Measurements from ENCODE around the gene JAG1. TPM values are rescaled to one million over a fixed set of nuclear protein-coding genes. Genes with fewer than 3 reads are reported as not detected.

The JAG1 gene
- total and polyA plus RNA-seq, 8 donors = 13.9 to 60.1 (median 25.1) TPM

- intact Hi-C loops (cut with DNase I) = no loop called here
- no peak overlapping the region for H3K4me3 ChIP-seq
- DNase-seq (no peak), ATAC-seq (no peak), FAIRE-seq (no peak)
- H3K36me3 ChIP-seq = no peaks in the 10 kb centered on the region
- H3K9me3 ChIP-seq = no peaks in the 10 kb centered on the region
- H3K4me1 ChIP-seq = peaks cover 10 to 24% (median 21%) of the 10 kb centered on the region in 3 donors
- no peak for TF ChIP-seq CTCF (IDR thresholded peaks at IDR 0.05)
- no peaks in the 10 kb centered on the region for H3K27me3 ChIP-seq
- no peak overlapping the region for H3K27ac ChIP-seq
- WGBS, 2 donors = 79 to 89% methylated on average over 7 of the region's 7 CpGs
These were observed 34.8 kb upstream of the JAG1 start for GRCh38 chr20:10708351-10709185.

- no peaks in the 10 kb centered on the region for H3K36me3 ChIP-seq
- intact Hi-C loops (cut with DNase I) = no loop called here
- no peak for TF ChIP-seq CTCF (IDR thresholded peaks at IDR 0.05)
- 53 to 54% methylated on average over 1 of the region's 1 CpG for WGBS, 2 donors
- peaks cover 7 to 21% (median 17%) of the 10 kb centered on the region in 3 donors for H3K4me1 ChIP-seq
- ATAC-seq (no peak), DNase-seq (no peak), FAIRE-seq (no peak)
- no peak overlapping the region for H3K4me3 ChIP-seq
- no peak overlapping the region for H3K27ac ChIP-seq
- no peaks in the 10 kb centered on the region for H3K9me3 ChIP-seq
- no peaks in the 10 kb centered on the region for H3K27me3 ChIP-seq
These were observed 34.0 kb upstream of the JAG1 start for GRCh38 chr20:10707791-10708190.

- Histone ChIP-seq H3K9me3 (no peaks in the 10 kb centered on the region), H3K4me1 (peaks cover under 1 to 15% (median 10%) of the 10 kb centered on the region in 3 donors), H3K27me3 (no peaks in the 10 kb centered on the region), H3K36me3 (no peaks in the 10 kb centered on the region), H3K27ac (no peak overlapping the region), H3K4me3 (no peak overlapping the region)
- intact Hi-C loops (cut with DNase I) = no loop called here
- 82% methylated on average over 4 of the region's 4 CpGs for WGBS, 2 donors
- no peak for TF ChIP-seq CTCF (IDR thresholded peaks at IDR 0.05)
- ATAC-seq (no peak), DNase-seq (no peak), FAIRE-seq (no peak)
These were observed 33.3 kb upstream of the JAG1 start for GRCh38 chr20:10707068-10707467.

GRCh38 chr20:10706460-10706811 lies 32.6 kb upstream of the JAG1 start:
- no peak for TF ChIP-seq CTCF (IDR thresholded peaks at IDR 0.05)
- Histone ChIP-seq H3K4me3 (no peak overlapping the region), H3K36me3 (no peaks in the 10 kb centered on the region), H3K9me3 (no peaks in the 10 kb centered on the region), H3K4me1 (peaks cover 0 to 8% (median 4%) of the 10 kb centered on the region in 3 donors), H3K27ac (no peak overlapping the region), H3K27me3 (no peaks in the 10 kb centered on the region)
- intact Hi-C loops (cut with DNase I) = no loop called here
- no peak for ATAC-seq
- no peak for DNase-seq
- 96 to 97% methylated on average over 12 of the region's 12 CpGs for WGBS, 2 donors
- FAIRE-seq = no peak

GRCh38 chr20:10705801-10706459 lies 32.1 kb upstream of the JAG1 start:
- ATAC-seq (peak in 2 of 4 donors; percentile 54 to 57), FAIRE-seq (no peak), DNase-seq (no peak)
- Histone ChIP-seq H3K27me3 (no peaks in the 10 kb centered on the region), H3K36me3 (no peaks in the 10 kb centered on the region), H3K4me1 (peaks cover 0 to 6% (median 3%) of the 10 kb centered on the region in 3 donors), H3K4me3 (no peak overlapping the region), H3K27ac (no peak overlapping the region), H3K9me3 (no peaks in the 10 kb centered on the region)
- WGBS, 2 donors = 96 to 98% methylated on average over 16 of the region's 16 CpGs
- no peak for TF ChIP-seq CTCF (IDR thresholded peaks at IDR 0.05)
- intact Hi-C loops (cut with DNase I) = no loop called here

All from pancreas (tissue), 10 donors.